ENCODE results near the gene FAM227B.
A peak's percentile ranks its signal among the peaks of the same experiment; 100 is the strongest.
"Not testable (repeated sequence)": the region's sequence is repeated elsewhere in the genome, so short reads cannot be mapped to it uniquely, and the experiment has no call there.

FAM227B gene

GRCh38 chr15:49428409-49429095, 192.1 kb downstream of the FAM227B start:
- no peak for DNase-seq

GRCh38 chr15:49427372-49427771, 193.2 kb downstream of the FAM227B start:
- no peak for DNase-seq

- DNase-seq: no peak
Observed at GRCh38 chr15:49424954-49425353, 195.7 kb downstream of the FAM227B start.

DNA sequence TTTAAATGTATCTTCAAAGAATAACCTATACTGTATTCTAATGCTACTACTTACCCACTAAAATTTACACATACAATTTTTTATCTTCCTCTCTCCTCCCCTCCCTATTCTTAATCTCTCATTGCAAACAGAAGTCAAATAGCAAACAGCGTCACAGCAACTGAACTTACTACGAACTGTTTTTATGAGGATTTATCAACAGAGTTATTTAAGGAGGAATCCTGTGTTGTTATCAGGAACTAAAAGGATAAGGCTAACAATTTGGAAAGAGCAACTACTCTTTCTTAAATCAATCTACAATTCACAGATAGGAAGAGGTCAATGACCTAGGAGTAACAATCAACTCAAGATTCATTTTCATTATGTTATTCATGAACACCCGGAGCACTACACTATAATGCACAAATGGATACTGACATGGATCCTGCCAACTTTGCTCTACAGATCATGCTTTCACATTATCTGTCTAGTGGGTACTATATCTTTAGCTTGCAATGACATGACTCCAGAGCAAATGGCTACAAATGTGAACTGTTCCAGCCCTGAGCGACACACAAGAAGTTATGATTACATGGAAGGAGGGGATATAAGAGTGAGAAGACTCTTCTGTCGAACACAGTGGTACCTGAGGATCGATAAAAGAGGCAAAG, 196.6 kb downstream of the FAM227B start:
- DNase-seq: no peak

DNA sequence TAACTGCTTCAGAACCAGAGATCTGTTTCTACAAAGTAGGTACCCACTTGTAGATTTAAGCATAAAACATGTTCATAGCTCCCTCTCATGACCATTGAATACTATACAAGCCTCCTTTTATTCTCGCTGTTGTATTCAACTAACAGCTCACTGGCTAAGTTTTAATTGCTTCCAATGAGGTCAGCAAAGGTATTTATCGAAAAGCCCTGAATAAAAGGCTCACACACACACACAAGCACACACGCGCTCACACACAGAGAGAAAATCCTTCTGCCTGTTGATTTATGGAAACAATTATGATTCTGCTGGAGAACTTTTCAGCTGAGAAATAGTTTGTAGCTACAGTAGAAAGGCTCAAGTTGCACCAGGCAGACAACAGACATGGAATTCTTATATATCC, 197.6 kb downstream of the FAM227B start, which contains the start of gene FGF7:
TSS of gene FGF7 (plus strand) at position 222 of the 400 bp plus-strand sequence. CDS start 1,056 bp downstream, outside the sequence.
- no peak for DNase-seq

GRCh38 chr15:49421991-49422390, 198.6 kb downstream of the FAM227B start:
- DNase-seq: peak; percentile 57

GRCh38 chr15:49418811-49419210, 201.8 kb downstream of the FAM227B start:
- no peak for DNase-seq

DNA sequence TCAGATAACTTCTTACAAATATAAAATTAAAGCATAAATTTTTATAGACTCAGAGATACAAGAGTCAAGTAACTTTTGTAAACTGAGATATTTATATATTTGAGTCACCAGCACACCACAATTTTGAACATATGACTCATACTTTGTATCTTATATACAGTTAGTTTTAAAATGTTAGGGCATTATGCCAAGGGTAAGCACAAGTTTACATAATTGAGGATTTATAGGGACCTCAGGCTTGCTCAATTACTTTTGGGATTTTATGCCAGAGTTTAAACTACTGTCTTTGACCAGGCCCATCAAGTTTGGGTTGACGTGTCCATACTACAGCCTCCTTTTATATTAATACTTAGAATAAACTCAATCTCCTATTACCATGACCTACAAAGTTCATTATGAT, 205.0 kb downstream of the FAM227B start:
- DNase-seq: no peak

- no peak for DNase-seq
Observed at GRCh38 chr15:49415149-49415548, 205.5 kb downstream of the FAM227B start.

DNA sequence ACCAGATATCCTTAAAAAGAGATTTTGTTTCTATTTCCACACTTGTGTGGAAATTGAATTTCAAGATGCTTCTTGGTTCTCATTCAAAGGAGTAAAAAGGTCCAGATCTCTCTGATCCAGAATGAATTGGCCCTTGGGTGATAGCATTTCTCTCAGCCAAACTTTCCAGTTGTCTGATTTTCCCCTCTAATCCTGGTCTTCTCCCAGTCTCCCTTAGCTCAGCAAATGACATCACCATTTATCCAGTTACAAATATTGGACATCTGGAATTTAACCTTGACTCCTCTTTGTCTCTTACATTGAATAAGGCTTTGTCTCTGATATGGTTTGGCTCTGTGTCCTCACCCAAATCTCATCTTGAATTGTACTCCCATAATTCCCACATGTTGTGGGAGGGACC, 207.8 kb downstream of the FAM227B start:
- DNase-seq: no peak

DNA sequence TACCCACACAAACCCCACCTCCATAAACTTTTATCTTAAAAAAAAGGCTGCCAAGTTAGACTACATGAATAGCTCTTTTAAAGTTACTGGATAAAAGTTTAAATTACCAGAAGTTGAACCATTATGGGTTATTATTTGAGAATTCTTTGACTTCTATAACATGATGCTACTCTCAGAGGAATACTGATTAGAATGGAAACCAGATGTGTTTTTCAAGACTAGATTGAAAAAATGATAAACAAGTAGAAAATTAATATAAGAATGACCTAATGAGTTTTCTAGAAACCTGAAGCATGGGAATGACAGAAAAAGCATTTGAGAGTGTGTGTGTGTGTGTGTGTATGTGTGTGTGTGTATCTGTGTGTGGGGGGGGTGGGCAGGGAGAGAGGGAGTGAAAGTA, 210.0 kb downstream of the FAM227B start:
- DNase-seq: no peak

- DNase-seq: no peak
Observed at GRCh38 chr15:49406352-49407118, 214.1 kb downstream of the FAM227B start.

- DNase-seq: not testable (repeated sequence)
Observed at GRCh38 chr15:49402515-49403296, 217.9 kb downstream of the FAM227B start.

DNA sequence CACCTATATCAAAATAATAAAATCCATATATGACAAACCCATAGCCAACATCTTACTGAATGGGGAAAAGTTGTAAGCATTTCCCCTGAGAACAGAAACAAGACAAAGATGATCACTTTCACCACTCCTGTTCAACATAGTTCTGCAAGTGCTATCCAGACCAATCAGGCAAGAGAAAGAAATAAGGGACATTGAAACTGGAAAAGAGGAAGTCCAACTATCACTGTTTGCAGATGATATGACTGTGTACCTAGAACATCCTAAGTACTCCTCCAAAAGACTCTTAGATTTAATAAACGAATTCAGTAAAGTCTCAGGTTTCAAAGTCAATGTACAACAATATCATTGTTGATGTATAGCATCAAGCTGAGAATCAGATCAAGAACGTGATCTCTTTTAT, 233.1 kb downstream of the FAM227B start:
- DNase-seq: no peak

DNA sequence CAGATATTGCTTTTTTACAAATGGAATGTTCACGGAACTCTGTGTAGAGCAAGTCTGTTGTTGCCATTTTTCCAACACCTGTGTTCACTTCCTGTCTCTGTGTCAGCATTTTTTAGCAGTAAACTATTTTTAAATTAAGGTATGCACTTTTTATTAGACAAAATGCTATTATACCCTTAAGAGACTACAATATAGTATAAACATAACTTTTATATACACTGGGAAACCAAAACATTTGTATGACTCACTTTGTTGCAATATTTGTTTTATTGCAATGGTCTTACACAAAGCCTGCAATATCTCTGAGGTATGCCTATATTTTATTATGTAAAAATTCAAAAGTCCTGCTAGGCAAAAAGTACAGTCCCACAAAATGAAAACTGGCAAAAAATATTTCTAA, 237.4 kb downstream of the FAM227B start:
- DNase-seq: no peak

- no peak for DNase-seq
Observed at GRCh38 chr15:49382394-49382793, 238.2 kb downstream of the FAM227B start.

- DNase-seq: no peak
Observed at GRCh38 chr15:49380912-49381311, 239.7 kb downstream of the FAM227B start.

- no peak for DNase-seq
Observed at GRCh38 chr15:49379996-49380395, 240.6 kb downstream of the FAM227B start.

GRCh38 chr15:49372366-49372765, 248.3 kb downstream of the FAM227B start:
- no peak for DNase-seq

DNA sequence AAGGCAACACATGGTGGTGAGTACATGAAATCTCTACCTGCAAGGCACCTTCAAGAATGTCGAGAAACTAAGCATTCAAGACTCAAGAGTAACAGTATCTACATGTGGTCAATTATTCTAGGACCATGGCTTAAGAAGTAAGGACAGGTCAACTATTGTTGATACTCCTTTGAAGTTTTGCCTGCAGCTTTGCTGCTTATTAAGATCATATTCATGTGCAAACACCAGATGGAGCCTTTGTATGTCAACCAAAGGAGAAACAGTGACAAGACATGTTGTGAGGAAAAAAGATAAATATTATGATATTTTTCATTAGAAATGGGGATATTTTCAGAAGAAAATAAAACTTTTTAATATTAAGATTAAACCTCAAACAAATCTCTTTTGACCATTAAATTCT, 249.8 kb downstream of the FAM227B start:
- no peak for DNase-seq

DNA sequence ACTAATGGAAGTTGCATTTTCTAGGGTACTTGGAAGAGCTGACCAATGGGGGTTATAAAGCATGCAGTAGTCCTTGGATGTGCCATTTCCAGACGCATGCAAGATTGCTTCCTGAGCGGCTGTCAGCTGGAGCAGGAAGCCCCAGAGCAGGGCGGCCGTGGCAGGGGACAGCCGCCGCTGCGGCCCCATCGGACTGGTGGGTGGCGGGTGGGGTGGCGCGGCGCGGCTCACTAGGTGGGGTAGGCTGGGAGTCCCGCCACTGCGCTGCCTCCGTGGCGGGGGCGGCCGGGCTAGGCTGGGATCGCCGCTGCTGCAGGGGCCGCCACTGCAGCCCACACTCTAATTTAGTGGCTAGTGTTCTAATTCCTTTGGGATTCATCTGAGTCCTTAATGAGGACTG, 254.1 kb downstream of the FAM227B start:
- no peak for DNase-seq

GRCh38 chr15:49361370-49361769, 259.2 kb downstream of the FAM227B start:
- no peak for DNase-seq

GRCh38 chr15:49354439-49354838, 266.2 kb downstream of the FAM227B start:
- not testable (repeated sequence) for DNase-seq

All from activated CD8-positive, alpha-beta memory T cell treated with anti-CD3 and anti-CD28 coated beads, Interleukin-2, amount 50 U/mL, for 48 hours (primary cell).